ENCODE measurements around the gene NUP205.

DNA sequence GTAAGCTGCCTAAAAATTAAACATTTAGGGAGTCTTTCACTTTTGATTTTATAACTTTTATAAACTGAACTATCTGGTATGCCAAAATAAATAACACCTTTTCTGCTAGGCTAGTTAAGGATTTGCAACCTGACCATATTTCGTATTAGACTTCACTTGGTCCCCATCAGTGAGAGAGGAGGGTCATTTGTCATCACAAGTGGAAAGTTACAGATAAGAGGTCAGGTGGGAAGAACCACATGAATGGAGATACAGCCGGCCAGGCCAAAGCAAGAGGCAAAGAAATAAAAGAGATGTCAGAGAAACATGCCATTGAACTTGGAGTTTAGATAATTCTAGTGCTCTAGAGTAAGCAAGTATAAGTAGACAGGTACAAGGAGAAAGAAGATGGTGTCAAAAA is 60.1 kb downstream of the NUP205 start:
- TF ChIP-seq, protein P1, sequence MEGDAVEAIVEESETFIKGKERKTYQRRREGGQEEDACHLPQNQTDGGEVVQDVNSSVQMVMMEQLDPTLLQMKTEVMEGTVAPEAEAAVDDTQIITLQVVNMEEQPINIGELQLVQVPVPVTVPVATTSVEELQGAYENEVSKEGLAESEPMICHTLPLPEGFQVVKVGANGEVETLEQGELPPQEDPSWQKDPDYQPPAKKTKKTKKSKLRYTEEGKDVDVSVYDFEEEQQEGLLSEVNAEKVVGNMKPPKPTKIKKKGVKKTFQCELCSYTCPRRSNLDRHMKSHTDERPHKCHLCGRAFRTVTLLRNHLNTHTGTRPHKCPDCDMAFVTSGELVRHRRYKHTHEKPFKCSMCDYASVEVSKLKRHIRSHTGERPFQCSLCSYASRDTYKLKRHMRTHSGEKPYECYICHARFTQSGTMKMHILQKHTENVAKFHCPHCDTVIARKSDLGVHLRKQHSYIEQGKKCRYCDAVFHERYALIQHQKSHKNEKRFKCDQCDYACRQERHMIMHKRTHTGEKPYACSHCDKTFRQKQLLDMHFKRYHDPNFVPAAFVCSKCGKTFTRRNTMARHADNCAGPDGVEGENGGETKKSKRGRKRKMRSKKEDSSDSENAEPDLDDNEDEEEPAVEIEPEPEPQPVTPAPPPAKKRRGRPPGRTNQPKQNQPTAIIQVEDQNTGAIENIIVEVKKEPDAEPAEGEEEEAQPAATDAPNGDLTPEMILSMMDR (IDR thresholded peaks at IDR 0.05), result no peak
- no peak for TF ChIP-seq POLR2A (IDR thresholded peaks at IDR 0.05)
